HEK293 (cell line): ENCODE results near the gene SFMBT2.
A peak's percentile ranks its signal among the peaks of the same experiment; 100 is the strongest.

ENCODE experiments used
- AEBP2 ChIP-seq: fragments of 450-650 bp; formaldehyde crosslinking; IDR thresholded peaks from 2 replicates; pipeline ENCODE4 v1.5.1; 2016; ENCODE audit warnings: missing biosample characterization, missing genetic modification characterization, borderline replicate concordance
- ATF2 ChIP-seq: fragments of 450-650 bp; formaldehyde crosslinking; IDR thresholded peaks from 2 replicates; pipeline ENCODE4 v1.5.1; 2016; ENCODE audit warnings: missing biosample characterization, missing genetic modification characterization, low read depth
- EGR2 ChIP-seq: fragments of 450-650 bp; formaldehyde crosslinking; IDR thresholded peaks from 2 replicates; pipeline ENCODE4 v1.5.1; 2016; ENCODE audit warnings: low read depth, missing biosample characterization, missing genetic modification characterization
- GLI4 ChIP-seq: fragments of 450-650 bp; formaldehyde crosslinking; IDR thresholded peaks from 2 replicates; pipeline ENCODE4 v1.5.1; 2016; ENCODE audit warnings: missing biosample characterization, missing genetic modification characterization
- KLF17 ChIP-seq: fragments of 450-650 bp; formaldehyde crosslinking; IDR thresholded peaks from 2 replicates; pipeline ENCODE4 v1.5.1; 2016; ENCODE audit warnings: missing biosample characterization, missing genetic modification characterization
- KLF9 ChIP-seq: fragments of 450-650 bp; formaldehyde crosslinking; IDR thresholded peaks from 2 replicates; pipeline ENCODE4 v1.5.1; 2016; ENCODE audit warnings: missing biosample characterization, missing genetic modification characterization, low read depth
- PRDM6 ChIP-seq: fragments of 450-650 bp; formaldehyde crosslinking; IDR thresholded peaks from 2 replicates; pipeline ENCODE4 v1.5.1; 2017; ENCODE audit warnings: missing biosample characterization, missing genetic modification characterization
- SCRT1 ChIP-seq: fragments of 450-650 bp; formaldehyde crosslinking; IDR thresholded peaks from 2 replicates; pipeline ENCODE4 v1.5.1; 2016; ENCODE audit warnings: missing biosample characterization, missing genetic modification characterization, borderline replicate concordance
- SP7 ChIP-seq: fragments of 450-650 bp; formaldehyde crosslinking; IDR thresholded peaks from 2 replicates; pipeline ENCODE4 v1.5.1; 2016; ENCODE audit warnings: missing biosample characterization, missing genetic modification characterization
- ZBTB10 ChIP-seq: fragments of 450-650 bp; formaldehyde crosslinking; IDR thresholded peaks from 2 replicates; pipeline ENCODE4 v1.5.1; 2016; ENCODE audit warnings: missing biosample characterization, missing genetic modification characterization
- ZFP37 ChIP-seq: fragments of 450-650 bp; formaldehyde crosslinking; IDR thresholded peaks from 2 replicates; pipeline ENCODE4 v1.5.1; 2016; ENCODE audit warnings: missing biosample characterization, missing genetic modification characterization
- ZNF146 ChIP-seq: fragments of 450-650 bp; formaldehyde crosslinking; IDR thresholded peaks from 2 replicates; pipeline ENCODE4 v1.5.1; 2016; ENCODE audit warnings: missing biosample characterization, missing genetic modification characterization
- ZNF157 ChIP-seq: fragments of 450-650 bp; formaldehyde crosslinking; IDR thresholded peaks from 2 replicates; pipeline ENCODE4 v1.5.1; 2016; ENCODE audit warnings: missing biosample characterization, missing genetic modification characterization
- ZNF221 ChIP-seq: fragments of 450-650 bp; formaldehyde crosslinking; IDR thresholded peaks from 2 replicates; pipeline ENCODE4 v1.5.1; 2017; ENCODE audit warnings: missing biosample characterization, missing genetic modification characterization, borderline replicate concordance
- ZNF23 ChIP-seq: fragments of 450-650 bp; formaldehyde crosslinking; IDR thresholded peaks from 2 replicates; pipeline ENCODE4 v1.5.1; 2016; ENCODE audit warnings: missing biosample characterization, missing genetic modification characterization, borderline replicate concordance
- ZNF521 ChIP-seq: fragments of 450-650 bp; formaldehyde crosslinking; IDR thresholded peaks from 2 replicates; pipeline ENCODE4 v1.5.1; 2017; ENCODE audit warnings: missing biosample characterization, mild to moderate bottlenecking, missing genetic modification characterization
- ZNF548 ChIP-seq: fragments of 450-650 bp; formaldehyde crosslinking; IDR thresholded peaks from 2 replicates; pipeline ENCODE4 v1.5.1; 2016; ENCODE audit warnings: missing biosample characterization, missing genetic modification characterization
- ZNF580 ChIP-seq: fragments of 450-650 bp; formaldehyde crosslinking; IDR thresholded peaks from 2 replicates; pipeline ENCODE4 v1.5.1; 2016; ENCODE audit warnings: missing biosample characterization, missing genetic modification characterization
- ZNF596 ChIP-seq: fragments of 450-650 bp; IDR thresholded peaks from 2 replicates; pipeline ENCODE4 v1.5.0; 2018; ENCODE audit warnings: missing biosample characterization, mild to moderate bottlenecking, missing genetic modification characterization, moderate library complexity
- ZNF623 ChIP-seq: fragments of 450-650 bp; formaldehyde crosslinking; IDR thresholded peaks from 2 replicates; pipeline ENCODE4 v1.5.1; 2016; ENCODE audit warnings: missing biosample characterization, missing genetic modification characterization
- ZNF645 ChIP-seq: fragments of 450-650 bp; formaldehyde crosslinking; IDR thresholded peaks from 2 replicates; pipeline ENCODE4; 2016; ENCODE audit warnings: missing biosample characterization, missing genetic modification characterization
- ZNF76 ChIP-seq: fragments of 450-650 bp; formaldehyde crosslinking; IDR thresholded peaks from 2 replicates; pipeline ENCODE4; 2016; ENCODE audit warnings: low read depth, missing biosample characterization, missing genetic modification characterization, borderline replicate concordance
- ZNF777 ChIP-seq: fragments of 450-650 bp; formaldehyde crosslinking; IDR thresholded peaks from 2 replicates; pipeline ENCODE4 v1.5.1; 2017; ENCODE audit warnings: missing biosample characterization, missing genetic modification characterization, borderline replicate concordance
- ZSCAN4 ChIP-seq: fragments of 450-650 bp; formaldehyde crosslinking; IDR thresholded peaks from 2 replicates; pipeline ENCODE4 v1.5.1; 2017; ENCODE audit warnings: missing biosample characterization, missing genetic modification characterization
- ZSCAN5A ChIP-seq: fragments of 450-650 bp; formaldehyde crosslinking; IDR thresholded peaks from 2 replicates; pipeline ENCODE4 v1.5.1; 2016; ENCODE audit warnings: missing biosample characterization, missing genetic modification characterization

Gene SFMBT2

GRCh38 chr10:7410862-7411670 is at the start of gene SFMBT2 (continued):
- TF ChIP-seq ZNF580 (tag by site-specific recombination) (0 out of 2 replicates have a peak, but pooled peaks have one; percentile 14), ZNF596 (tag by site-specific recombination) (peak; percentile 81), ZNF221 (no peak), ZNF777 (tag by site-specific recombination) (no peak), SP7 (tag by site-specific recombination) (peak; percentile 64; the same call in 1 of the 2 replicates), ZNF521 (tag by site-specific recombination) (no peak), SCRT1 (tag by site-specific recombination) (no peak), ZNF548 (no peak), KLF17 (tag by site-specific recombination) (no peak; the same call in 1 of the 2 replicates), ZNF146 (tag by site-specific recombination) (no peak), ZBTB10 (0 out of 2 replicates have a peak, but pooled peaks have one; percentile 38), ZNF23 (tag by site-specific recombination) (no peak), EGR2 (tag by site-specific recombination) (peak; percentile 67), KLF9 (tag by site-specific recombination) (peak; percentile 64), AEBP2 (tag by site-specific recombination) (no peak), ZNF645 (tag by site-specific recombination) (no peak), ZNF623 (tag by site-specific recombination) (peak; percentile 15; the same call in 1 of the 2 replicates), ZNF76 (tag by site-specific recombination) (peak; percentile 37; the same call in 1 of the 2 replicates), ZSCAN5A (no peak; the same call in 1 of the 2 replicates), ZFP37 (tag by site-specific recombination) (no peak), ZNF157 (tag by site-specific recombination) (no peak), GLI4 (tag by site-specific recombination) (no peak), PRDM6 (tag by site-specific recombination) (0 out of 2 replicates have a peak, but pooled peaks have one; percentile 9), ZSCAN4 (tag by site-specific recombination) (peak; percentile 98), ATF2 (tag by site-specific recombination) (no peak)
